H1 (cell line): ENCODE measurements around the gene CIITA. TPM values are rescaled to one million over a fixed set of nuclear protein-coding genes. Genes with fewer than 3 reads are reported as not detected.

Experiments
- CTCF ChIA-PET: fragments of 300-600 bp; sonication (Branson Sonifier 250); formaldehyde crosslinking; loops from one replicate; lab custom pipeline; 2021; ENCODE audit not compliant: partially characterized antibody; lab: Charles Lee
- POLR2A ChIA-PET: fragments of 300-600 bp; sonication (Branson Sonifier 250); formaldehyde crosslinking; loops from one replicate; lab custom pipeline; 2021; ENCODE audit warnings: inconsistent platforms; ENCODE audit not compliant: partially characterized antibody; lab: Charles Lee
- DNase-seq, 2 experiments: peaks; one replicate each; pipeline versions ENCODE4 v3.0.0 to v3.0.0-alpha.2; 2010 to 2022; ENCODE audit warnings: low spot score in 2 of 2, low read depth in 1 of 2, mixed read lengths in 1 of 2
- FAIRE-seq: peaks from 2 replicates; lab custom pipeline; 2011; peaks lifted over from hg19 to GRCh38; lab: Jason Lieb, UNC
- H2AFZ ChIP-seq: 2 replicates; pipeline ENCODE4 v1.8.1; 2012; ENCODE audit warnings: low read length, inconsistent platforms
- H2AK5ac ChIP-seq: 2 replicates; pipeline ENCODE4 v1.6.1; 2013; ENCODE audit warnings: low read depth, low read length
- H2BK120ac ChIP-seq: replicated peaks from 2 replicates; pipeline ENCODE3; 2013; ENCODE audit warnings: low read depth, low read length, inconsistent platforms
- H2BK12ac ChIP-seq: 2 replicates; pipeline ENCODE4 v1.6.1; 2013; ENCODE audit warnings: low read depth, low read length
- H2BK15ac ChIP-seq: 2 replicates; pipeline ENCODE4 v1.6.1; 2013; ENCODE audit warnings: low read length
- H2BK20ac ChIP-seq: 2 replicates; pipeline ENCODE4 v1.6.1; 2013; ENCODE audit warnings: low read length
- H2BK5ac ChIP-seq: 2 replicates; pipeline ENCODE4 v1.6.1; 2013; ENCODE audit warnings: low read depth, low read length
- H3K14ac ChIP-seq: 2 replicates; pipeline ENCODE4 v1.6.1; 2013; ENCODE audit warnings: inconsistent platforms; ENCODE audit not compliant: insufficient read length
- H3K18ac ChIP-seq: 2 replicates; pipeline ENCODE4 v1.6.1; 2013; ENCODE audit warnings: low read length; ENCODE audit errors: extremely low read depth
- H3K23ac ChIP-seq: 2 replicates; pipeline ENCODE4 v1.6.1; 2013; ENCODE audit warnings: inconsistent platforms; ENCODE audit not compliant: insufficient read length
- H3K23me2 ChIP-seq: 2 replicates; pipeline ENCODE4 v1.6.1; 2013; ENCODE audit warnings: low read depth, low read length
- H3K27ac ChIP-seq: 2 replicates; pipeline ENCODE4 v1.6.1; 2011; ENCODE audit warnings: low read depth, low read length, inconsistent platforms
- H3K27me3 ChIP-seq, 4 experiments: replicated peaks in 1 of 4; 1 replicate in 1 of 4; 2 replicates in 3 of 4; pipeline versions ENCODE4 v1.6.1 to v1.8.1; 2011 to 2013; ENCODE audit warnings: low read length in 3 of 4, mild to moderate bottlenecking in 3 of 4, inconsistent platforms in 2 of 4, mixed read lengths in 2 of 4, moderate library complexity in 1 of 4; ENCODE audit not compliant: control insufficient read depth in 3 of 4, insufficient read depth in 3 of 4; ENCODE audit errors: extremely low read depth in 1 of 4
- H3K36me3 ChIP-seq, 4 experiments: 2 replicates each; pipeline versions ENCODE4 v1.6.1 to v1.8.1; 2011 to 2013; ENCODE audit warnings: mild to moderate bottlenecking in 4 of 4, low read length in 3 of 4, moderate library complexity in 2 of 4, control low read depth in 1 of 4, inconsistent platforms in 1 of 4; ENCODE audit not compliant: insufficient read depth in 4 of 4, control insufficient read depth in 2 of 4
- H3K4ac ChIP-seq: replicated peaks from 2 replicates; pipeline ENCODE3; 2013; ENCODE audit warnings: low read length, low read depth, mixed read lengths, inconsistent platforms; ENCODE audit not compliant: insufficient read length
- H3K4me1 ChIP-seq, 4 experiments: replicated peaks in 1 of 4; 1 replicate in 1 of 4; 2 replicates in 3 of 4; pipeline versions ENCODE4 v1.6.1 to v1.8.1; 2011 to 2013; ENCODE audit warnings: low read length in 3 of 4, inconsistent platforms in 2 of 4, mixed read lengths in 1 of 4; ENCODE audit not compliant: insufficient read depth in 4 of 4, control insufficient read depth in 3 of 4
- H3K4me2 ChIP-seq, 2 experiments: 2 replicates each; pipeline versions ENCODE4 v1.6.1 to v1.8.1; 2011 to 2013; ENCODE audit warnings: low read depth in 2 of 2, low read length in 2 of 2, control low read depth in 1 of 2, inconsistent platforms in 1 of 2, mild to moderate bottlenecking in 1 of 2; ENCODE audit not compliant: insufficient read depth in 1 of 2
- H3K4me3 ChIP-seq, 4 experiments: fragments of 200-600, 300-600 bp in 1 of 4; sonication (generic), shearing (Covaris generic), sonication (Bioruptor Twin) in 1 of 4; 2 replicates each; pipeline versions ENCODE4 v1.5.1 to v1.8.1; 2011 to 2016; ENCODE audit warnings: low read length in 4 of 4, low read depth in 3 of 4, control low read depth in 2 of 4, inconsistent platforms in 2 of 4, mild to moderate bottlenecking in 2 of 4, mixed read lengths in 1 of 4, moderate library complexity in 1 of 4; ENCODE audit not compliant: insufficient read depth in 2 of 4; ENCODE audit errors: extremely low read depth in 1 of 4
- H3K56ac ChIP-seq: replicated peaks from 2 replicates; pipeline ENCODE3; 2013; ENCODE audit warnings: low read depth, mild to moderate bottlenecking, mixed read lengths, low read length, inconsistent platforms; ENCODE audit not compliant: insufficient read length
- H3K79me1 ChIP-seq: 2 replicates; pipeline ENCODE4 v1.6.1; 2013; ENCODE audit warnings: low read depth, low read length, control low read depth
- H3K79me2 ChIP-seq, 2 experiments: 2 replicates each; pipeline versions ENCODE4 v1.6.1 to v1.8.1; 2012 to 2013; ENCODE audit warnings: low read length in 2 of 2, mild to moderate bottlenecking in 2 of 2, inconsistent platforms in 1 of 2; ENCODE audit not compliant: insufficient read depth in 2 of 2, control insufficient read depth in 1 of 2
- H3K9ac ChIP-seq, 4 experiments: replicated peaks in 1 of 4; 1 replicate in 1 of 4; 2 replicates in 3 of 4; pipeline versions ENCODE4 v1.6.1 to v1.8.1; 2011 to 2013; ENCODE audit warnings: low read depth in 3 of 4, low read length in 3 of 4, control low read depth in 2 of 4, mild to moderate bottlenecking in 2 of 4, moderate library complexity in 2 of 4, inconsistent platforms in 1 of 4; ENCODE audit errors: extremely low read depth in 1 of 4
- H3K9me3 ChIP-seq, 2 experiments: 2 replicates each; pipeline versions ENCODE4 v1.6.1 to v1.8.1; 2012 to 2013; ENCODE audit warnings: mild to moderate bottlenecking in 2 of 2, moderate library complexity in 2 of 2, control low read depth in 1 of 2, inconsistent platforms in 1 of 2, low read depth in 1 of 2, low read length in 1 of 2, mixed read lengths in 1 of 2; ENCODE audit not compliant: insufficient read depth in 2 of 2
- H4K20me1 ChIP-seq, 2 experiments: replicated peaks in 1 of 2; 2 replicates each; pipeline versions ENCODE3 to v1.8.1; 2011 to 2013; ENCODE audit warnings: inconsistent platforms in 2 of 2, low read length in 2 of 2, mild to moderate bottlenecking in 1 of 2; ENCODE audit not compliant: insufficient read depth in 2 of 2, control insufficient read depth in 1 of 2
- H4K5ac ChIP-seq: 2 replicates; pipeline ENCODE4 v1.6.1; 2013; ENCODE audit warnings: low read length, low read depth, mixed read lengths, inconsistent platforms; ENCODE audit not compliant: insufficient read length
- H4K8ac ChIP-seq: 2 replicates; pipeline ENCODE4 v1.8.0; 2013; ENCODE audit warnings: mild to moderate bottlenecking, moderate library complexity, low read length, inconsistent platforms; ENCODE audit not compliant: insufficient read depth; ENCODE audit errors: extremely low read depth
- H4K91ac ChIP-seq: replicated peaks from 2 replicates; pipeline ENCODE3; 2013; ENCODE audit warnings: low read length, mixed read lengths, inconsistent platforms; ENCODE audit not compliant: insufficient read length
- BACH1 ChIP-seq: IDR thresholded peaks from 2 replicates; pipeline ENCODE4 v1.6.1; 2012; ENCODE audit warnings: low read length, improper control_type of control experiment
- CHD2 ChIP-seq: IDR thresholded peaks from 2 replicates; pipeline ENCODE4 v1.6.1; 2012; ENCODE audit warnings: low read length, improper control_type of control experiment
- EGR1 ChIP-seq: IDR thresholded peaks from 2 replicates; pipeline ENCODE4 v1.6.1; 2011; ENCODE audit warnings: low read depth, low read length, borderline replicate concordance
- EZH2 ChIP-seq: fragments of 200-600 bp; sonication (generic); IDR thresholded peaks from 2 replicates; pipeline ENCODE4 v1.7.1; 2012; ENCODE audit warnings: low read depth, mild to moderate bottlenecking, moderate library complexity, low read length, inconsistent platforms; ENCODE audit not compliant: severe bottlenecking
- HDAC2 ChIP-seq, 2 experiments: fragments of 300-600 bp in 1 of 2; sonication (generic) in 1 of 2; IDR thresholded peaks; 2 replicates each; pipeline ENCODE4 v1.6.1; 2011 to 2012; ENCODE audit warnings: low read depth in 2 of 2, low read length in 2 of 2, mild to moderate bottlenecking in 2 of 2, moderate library complexity in 2 of 2, borderline replicate concordance in 1 of 2, inconsistent platforms in 1 of 2
- JUND ChIP-seq: IDR thresholded peaks from 2 replicates; pipeline ENCODE4 v1.6.1; 2011; ENCODE audit warnings: mild to moderate bottlenecking, improper control_type of control experiment, low read length
- RXRA ChIP-seq: IDR thresholded peaks from 2 replicates; pipeline ENCODE4 v1.6.1; 2011; ENCODE audit warnings: low read depth, mild to moderate bottlenecking, low read length, moderate library complexity; ENCODE audit not compliant: insufficient read depth
- TAF1 ChIP-seq: IDR thresholded peaks from 2 replicates; pipeline ENCODE4 v1.6.1; 2011; ENCODE audit warnings: mild to moderate bottlenecking, low read depth, low read length
- TBP ChIP-seq: IDR thresholded peaks from 2 replicates; pipeline ENCODE4 v1.6.1; 2011; ENCODE audit warnings: low read depth, low read length, improper control_type of control experiment
- WGBS, 2 experiments: shearing (Covaris generic) in 1 of 2; methylation state at CpG; one replicate each; pipeline versions ENCODE4 v1.1.6 to v1.1.7; 2013 to 2015; ENCODE audit warnings: low lambda C conversion rate in 2 of 2, mixed read lengths in 2 of 2, inconsistent platforms in 1 of 2, low coverage in 1 of 2, missing lambda C conversion rate in 1 of 2; ENCODE audit not compliant: insufficient replicate concordance in 2 of 2, insufficient coverage in 1 of 2, insufficient read length in 1 of 2; ENCODE audit errors: extremely low coverage in 1 of 2, missing lambda C conversion rate in 1 of 2; 5-methylcytosine and 5-hydroxymethylcytosine counted together
- polyA plus RNA-seq, 7 experiments: library from polyadenylated mRNA; depleted of rRNA in 3 of 7; stranded (reverse) in 5 of 7; unstranded in 2 of 7; fragments of >200 nt in 5 of 7; fragments of 200-250 nt in 2 of 7; gene quantifications; 1 replicate in 5 of 7; 2 replicates in 1 of 7; 4 replicates in 1 of 7; pipeline versions ENCODE4 v1.2.1 to v1.2.3, GENCODE V29; 2011 to 2013; ENCODE audit warnings: missing spikeins in 2 of 7, mixed read lengths in 2 of 7
- total RNA-seq: library from RNA; stranded (reverse); fragmentation: NEBNext Ultra II Directional; extraction: Animal tissue kit (Norgen Biotek cat#: 25700); gene quantifications from 2 replicates; pipeline ENCODE4 v1.2.1, GENCODE V29; 2021
- TF ChIP-seq, protein P1 (sequence below): IDR thresholded peaks from 2 replicates; pipeline ENCODE4 v1.6.1; 2011; ENCODE audit warnings: low read depth, mild to moderate bottlenecking, low read length; ENCODE audit not compliant: insufficient read depth

CIITA gene
- total and polyA plus RNA-seq, 2 of the 8 experiments (the other 6 are each of a cell fraction or from before 2014, with no cell fraction given), result 0.07 to 0.17 TPM

DNA sequence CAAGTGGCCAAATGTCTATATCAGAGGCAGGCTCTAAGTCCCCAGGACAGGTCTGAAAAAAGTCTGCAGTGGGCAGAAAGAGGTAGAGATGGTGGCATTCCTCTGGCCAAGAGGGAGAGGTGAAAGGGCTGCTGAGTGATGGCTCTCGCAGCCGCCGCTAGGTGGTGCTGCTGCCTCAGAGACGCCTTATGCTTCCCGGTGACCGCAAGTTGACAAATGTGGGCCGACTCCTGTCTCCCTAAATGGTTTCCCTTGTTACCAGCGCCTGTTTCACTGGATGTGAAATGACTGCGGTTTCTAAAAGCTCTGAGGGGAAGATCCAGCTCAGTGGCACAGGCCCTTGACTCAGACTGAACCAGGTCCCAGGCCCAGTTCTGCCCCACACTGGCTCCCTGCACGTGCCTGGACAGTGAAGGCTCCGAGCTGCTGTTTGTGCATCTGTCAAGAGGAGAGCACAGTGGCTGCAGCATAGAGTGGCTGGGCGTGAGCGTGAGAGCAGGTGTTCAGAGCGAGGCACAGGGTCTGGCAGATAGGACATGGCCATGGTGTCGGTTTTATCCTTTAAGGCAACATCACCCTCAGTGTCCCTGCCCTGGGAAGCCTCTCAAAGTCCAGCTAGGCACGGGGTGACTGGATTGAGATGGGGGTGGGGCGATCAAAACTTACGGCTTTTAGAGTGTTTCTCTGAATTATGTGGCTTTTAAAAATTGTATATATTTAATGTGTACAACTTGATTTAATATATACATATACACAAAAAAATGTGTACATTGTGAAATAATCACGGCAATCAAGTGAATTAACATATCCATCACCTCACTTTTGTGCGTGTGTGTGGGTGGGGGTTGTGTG lies 87.3 kb downstream of the CIITA start:
- Histone ChIP-seq H3K56ac (no peak overlapping the region), H3K23ac (no peak overlapping the region), H3K9ac (no peak overlapping the region), H3K18ac (no peak overlapping the region), H2AFZ (no peak overlapping the region), H4K5ac (no peak overlapping the region), H2BK15ac (no peak overlapping the region), H3K4ac (no peak overlapping the region), H3K79me2 (no peaks in the 10 kb centered on the region), H2BK20ac (no peak overlapping the region), H3K4me3 (no peak overlapping the region), H3K23me2 (no peaks in the 10 kb centered on the region), H3K36me3 (peaks cover 0 to 10% (median 2%) of the 10 kb centered on the region in 4 experiments; a peak in 3 of 8 replicates), H3K4me1 (peaks cover 0 to 4% (median 2%) of the 10 kb centered on the region in 4 experiments; a peak in 4 of 7 replicates), H4K91ac (no peak overlapping the region), H2BK120ac (no peak overlapping the region), H3K27ac (no peak overlapping the region), H4K20me1 (peaks cover 0 to 2% of the 10 kb centered on the region in 2 experiments), H3K4me2 (no peak overlapping the region), H3K27me3 (no peaks in the 10 kb centered on the region), H3K14ac (no peak overlapping the region), H2BK5ac (no peak overlapping the region), H2AK5ac (no peak overlapping the region), H4K8ac (no peak overlapping the region), H2BK12ac (no peak overlapping the region), H3K79me1 (0 out of 2 replicates have a peak, but pooled peaks cover 2% of the 10 kb centered on the region), H3K9me3 (no peaks in the 10 kb centered on the region)
- WGBS, 2 experiments, result 56% methylated on average over 20 of the region's 20 CpGs; no CpG with 5 or more reads in 1 of the 2 experiments
- CTCF ChIA-PET, result interaction anchor here (0.5 to 8.0 kb wide), 52 partner anchors 11 to 747 kb away, joined by 3 to 117 read pairs (median 4); partner anchors contain the start of gene SOCS1
- POLR2A ChIA-PET, result interaction anchor here (0.6 to 2.8 kb wide), 4 partner anchors 11 to 511 kb away, joined by 3 to 11 read pairs (median 3); no protein-coding TSS in a partner anchor
- FAIRE-seq, result no peak
- peak in 1 of 2 experiments; percentile 89 for DNase-seq
- TF ChIP-seq HDAC2 (IDR thresholded peaks at IDR 0.05; ENCODE audit: borderline replicate concordance in 1 of 2, low read depth in 2 of 2, low read length in 2 of 2) (no peak), EZH2 (no peak), EGR1 (no peak), JUND (0 out of 2 replicates have a peak, but pooled peaks have one; percentile 42), RXRA (no peak), BACH1 (no peak), TAF1 (no peak), CHD2 (no peak), TBP (no peak)
- TF ChIP-seq, protein P1, sequence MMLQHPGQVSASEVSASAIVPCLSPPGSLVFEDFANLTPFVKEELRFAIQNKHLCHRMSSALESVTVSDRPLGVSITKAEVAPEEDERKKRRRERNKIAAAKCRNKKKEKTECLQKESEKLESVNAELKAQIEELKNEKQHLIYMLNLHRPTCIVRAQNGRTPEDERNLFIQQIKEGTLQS, result no peak
